Placental pericyte (primary cell): ENCODE data around the gene CDC25C. TPM values are rescaled to one million over a fixed set of nuclear protein-coding genes. Genes with fewer than 3 reads are reported as not detected.

Experiments
- total RNA-seq: library from RNA; depleted of rRNA; stranded (reverse); fragments of >200 nt; gene quantifications from 2 replicates; pipeline ENCODE4 v1.2.3, GENCODE V29; 2012

Gene CDC25C
- 0.44 and 13.3 TPM in 2 replicates for total RNA-seq

GRCh38 chr5:138331449-138332368 lies at the start of gene CDC25C:
CDC25C (minus strand) TSS chr5:138331804; CDS start chr5:138331180, 624 bp downstream.

DNA sequence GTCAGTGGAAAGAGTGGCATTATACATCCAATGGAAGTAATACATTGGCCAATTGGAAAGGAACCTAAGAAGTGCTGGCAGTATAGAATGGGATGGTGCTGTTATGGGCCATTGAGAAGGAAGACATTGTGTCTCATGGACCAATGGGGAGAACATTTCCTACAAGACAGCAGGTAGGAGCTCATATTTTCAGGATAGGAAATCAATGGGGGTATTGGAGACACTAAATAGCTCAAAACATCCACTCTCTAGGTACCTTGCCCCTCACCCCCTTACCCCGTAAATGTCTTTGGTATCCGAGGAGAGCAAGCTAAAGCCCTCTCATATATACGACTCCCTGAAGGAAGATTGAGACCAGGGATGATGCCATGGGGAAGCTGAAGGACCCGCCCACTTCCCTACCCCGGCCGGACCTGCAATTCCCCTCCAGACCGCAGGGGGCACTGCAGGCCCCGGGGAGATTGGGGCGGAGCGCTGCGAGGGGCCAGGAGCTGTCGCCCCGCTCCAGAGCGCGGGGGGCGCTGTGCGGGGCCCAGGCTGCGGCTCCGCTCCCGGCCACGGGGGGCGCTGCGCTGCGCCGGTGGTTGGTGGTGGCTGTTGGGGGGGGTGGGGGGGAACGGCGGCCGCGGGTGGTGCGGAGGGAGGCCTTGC lies 20.6 kb upstream of the CDC25C start, which contains the start of gene KDM3B:
Gene KDM3B (plus strand): TSS at position 615 of the 651 bp plus-strand sequence. CDS start 111 bp downstream, outside the sequence.

DNA sequence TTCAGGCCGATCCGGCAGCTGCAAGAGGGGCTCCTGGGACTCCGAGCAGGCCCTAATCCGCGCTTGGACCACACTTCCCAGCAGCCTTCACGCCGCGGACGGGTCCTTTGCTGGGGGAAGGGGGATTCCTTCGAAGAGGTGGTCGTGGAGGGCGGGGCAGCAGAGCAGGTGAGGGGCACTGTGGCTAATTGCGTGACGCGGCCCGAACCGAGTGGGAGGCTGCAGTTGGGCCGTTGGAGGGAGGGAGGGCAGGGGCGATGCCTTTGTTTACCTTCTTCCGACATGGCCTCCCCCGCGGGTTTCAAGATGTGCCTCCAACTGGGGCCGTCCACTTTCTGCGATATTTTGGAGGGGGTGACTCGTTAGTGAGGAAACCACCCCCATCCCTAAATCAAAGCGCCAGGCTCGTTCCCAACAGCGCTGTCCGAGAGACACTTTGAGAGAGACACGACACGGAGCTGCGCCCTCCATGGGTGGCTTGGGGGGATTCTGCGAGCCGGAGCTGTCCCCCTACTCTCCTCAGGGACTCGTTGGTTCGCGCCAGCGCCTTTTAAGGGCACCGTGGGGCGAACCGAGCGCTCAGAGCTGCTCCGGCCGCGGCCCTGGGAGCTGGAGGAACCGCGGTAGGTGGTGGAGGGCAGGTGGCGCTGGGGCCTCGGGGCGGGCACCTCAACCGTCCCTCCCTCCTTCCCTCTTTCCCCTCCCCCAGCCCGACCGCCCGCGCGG lies 6.2 kb upstream of the CDC25C start, which contains the start of gene FAM53C:
Gene FAM53C (plus strand): TSS at position 582 of the 726 bp plus-strand sequence. CDS start 3,070 bp downstream, outside the sequence.

DNA sequence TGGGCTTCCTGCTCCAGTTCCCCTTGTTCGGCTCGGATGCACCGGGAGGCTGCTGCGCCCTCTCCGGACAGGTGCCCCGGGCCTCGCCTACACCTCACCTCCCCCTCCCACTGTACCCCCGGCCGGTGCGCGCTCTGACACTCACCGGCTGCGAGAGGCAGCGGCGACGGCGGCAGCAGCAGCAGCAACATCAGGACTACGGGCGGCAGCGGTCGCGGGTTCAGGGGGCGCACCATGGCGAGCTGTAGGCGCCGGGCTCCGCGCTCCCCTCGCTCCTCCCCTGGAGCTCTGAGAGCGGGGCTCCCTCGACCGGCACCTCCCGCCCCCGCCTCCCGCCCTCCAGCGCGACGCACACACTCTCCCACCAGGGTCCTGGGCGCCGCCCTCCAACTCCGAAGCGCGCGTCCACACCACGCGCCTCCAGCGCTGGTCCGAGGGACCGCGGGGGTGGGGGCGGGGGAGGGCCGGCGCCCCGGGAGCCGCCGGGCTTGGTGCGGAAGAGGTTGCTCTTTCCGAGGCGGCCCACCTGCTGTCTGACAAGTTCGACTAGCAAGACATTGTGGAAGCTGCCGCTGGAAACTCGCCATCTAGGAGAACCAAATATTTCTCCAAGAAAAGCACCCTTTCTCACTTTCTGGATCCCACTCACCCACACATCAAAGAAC lies 57.3 kb downstream of the CDC25C start, which contains the start of gene GFRA3:
Gene GFRA3 (minus strand): TSS at position 433 of the 665 bp plus-strand sequence. CDS start 197 bp downstream, at position 236.

Other genes starting within 250 kb of the CDC25C start
- not detected in 2 replicates for gene WNT8A, start 247.8 kb downstream of the CDC25C start, total RNA-seq
- gene NME5, start 192.4 kb downstream of the CDC25C start, total RNA-seq = not detected in 2 replicates
- 35.0 and 46.7 TPM in 2 replicates for gene BRD8, start 153.2 kb downstream of the CDC25C start, total RNA-seq
- 0.66 and 67.7 TPM in 2 replicates for gene KIF20A, start 152.7 kb downstream of the CDC25C start, total RNA-seq
- 19.3 and 33.2 TPM in 2 replicates for gene CDC23, start 118.5 kb downstream of the CDC25C start, total RNA-seq
- not detected in 2 replicates for gene GFRA3, start 57.2 kb downstream of the CDC25C start, total RNA-seq
- gene FAM53C, start 6.5 kb upstream of the CDC25C start, total RNA-seq = 23.6 and 32.4 TPM in 2 replicates
- gene KDM3B, start 20.9 kb upstream of the CDC25C start, total RNA-seq = 48.4 and 53.3 TPM in 2 replicates
- 5.9 TPM in 2 replicates for gene REEP2, start 107.3 kb upstream of the CDC25C start, total RNA-seq
- 1.8 and 5.2 TPM in 2 replicates for gene EGR1, start 133.7 kb upstream of the CDC25C start, total RNA-seq
- 118 and 154 TPM in 2 replicates for gene ETF1, start 211.4 kb upstream of the CDC25C start, total RNA-seq
- 433 and 845 TPM in 2 replicates for gene HSPA9, start 243.6 kb upstream of the CDC25C start, total RNA-seq